Naive B cell (primary cell): Measurements from ENCODE around the gene CFAP65. TPM values are rescaled to one million over a fixed set of nuclear protein-coding genes. Genes with fewer than 3 reads are reported as not detected.

Experiments used
- ATAC-seq, 2 donors: fragments of 150-1000 bp; cut with Tn5 transposase; 2 replicates each; pipeline ENCODE4 v1.10.0; 2021; ENCODE audit warnings: low read depth in 2 of 2, mild to moderate bottlenecking in 2 of 2, moderate library complexity in 2 of 2
- DNase-seq: peaks from one replicate; pipeline ENCODE4 v3.0.0; 2022
- H3K27ac Mint-ChIP-seq, 6 donors: one replicate each; pipeline ENCODE4 v1.8.0; 2020 to 2022; ENCODE audit warnings: mild to moderate bottlenecking in 6 of 6, mixed read lengths in 6 of 6, moderate library complexity in 5 of 6, inconsistent platforms in 2 of 6
- H3K27me3 Mint-ChIP-seq, 3 donors: one replicate each; pipeline ENCODE4 v1.8.0; 2021 to 2022; ENCODE audit warnings: mixed read lengths in 3 of 3, mild to moderate bottlenecking in 1 of 3
- H3K36me3 Mint-ChIP-seq, 2 donors: one replicate each; pipeline ENCODE4 v1.8.0; 2020 to 2022; ENCODE audit warnings: mixed read lengths in 2 of 2, inconsistent platforms in 1 of 2, mild to moderate bottlenecking in 1 of 2
- H3K4me1 Mint-ChIP-seq, 3 donors: one replicate each; pipeline ENCODE4 v1.8.0; 2020 to 2022; ENCODE audit warnings: mixed read lengths in 3 of 3, inconsistent platforms in 1 of 3, mild to moderate bottlenecking in 1 of 3, moderate library complexity in 1 of 3
- H3K4me3 Mint-ChIP-seq, 8 donors: one replicate each; pipeline ENCODE4 v1.8.0; 2020 to 2022; ENCODE audit warnings: mild to moderate bottlenecking in 8 of 8, mixed read lengths in 8 of 8, moderate library complexity in 8 of 8, inconsistent platforms in 2 of 8
- H3K9me3 Mint-ChIP-seq, 7 donors: one replicate each; pipeline ENCODE4 v1.8.0; 2020 to 2022; ENCODE audit warnings: mixed read lengths in 7 of 7, mild to moderate bottlenecking in 5 of 7, inconsistent platforms in 2 of 7, moderate library complexity in 1 of 7
- polyA plus RNA-seq, 6 donors: library from polyadenylated mRNA; unstranded; fragments of 300-500 nt; fragmentation: Illumina TruSeq; gene quantifications; one replicate each; pipeline ENCODE4 v1.2.3, GENCODE V29; 2021; ENCODE audit warnings: low read depth in 6 of 6

The CFAP65 gene
- polyA plus RNA-seq, 6 donors from 2014 or later: not detected

GRCh38 chr2:218995561-218995960, 45.8 kb downstream of the CFAP65 start:
- Mint-ChIP-seq H3K4me1 (peaks cover 14 to 31% (median 16%) of the 10 kb centered on the region in 3 donors), H3K9me3 (peaks cover 0 to 2% (median 0%) of the 10 kb centered on the region in 7 donors), H3K27ac (no peak overlapping the region), H3K36me3 (no peaks in the 10 kb centered on the region), H3K27me3 (peaks cover 54 to 94% (median 85%) of the 10 kb centered on the region in 3 donors), H3K4me3 (peak overlapping the region in 2 of 8 donors; percentile 25 to 82)
- ATAC-seq: no peak
- no peak for DNase-seq

GRCh38 chr2:218993345-218994315, 47.7 kb downstream of the CFAP65 start, which contains the start of gene CRYBA2:
Gene CRYBA2 (minus strand): TSS chr2:218993422. CDS start chr2:218993176, 246 bp downstream.
- no peak for DNase-seq
- Mint-ChIP-seq H3K27ac (no peak within 1 kb of the TSS), H3K27me3 (peaks cover 57 to 96% (median 86%) of the 10 kb centered on the region in 3 donors), H3K36me3 (no peaks in the 10 kb centered on the region), H3K9me3 (peaks cover 0 to 2% (median 0%) of the 10 kb centered on the region in 7 donors), H3K4me1 (peaks cover 14 to 31% (median 16%) of the 10 kb centered on the region in 3 donors), H3K4me3 (peak within 1 kb of the TSS in 5 of 8 donors; percentile 34 to 72 (median 55))
- ATAC-seq: no peak

- Mint-ChIP-seq H3K36me3 (no peaks in the 10 kb centered on the region), H3K4me3 (peak overlapping the region in 3 of 8 donors; percentile 29 to 67 (median 34)), H3K9me3 (peaks cover 0 to 2% (median 0%) of the 10 kb centered on the region in 7 donors), H3K27ac (no peak overlapping the region), H3K4me1 (peaks cover 14 to 31% (median 16%) of the 10 kb centered on the region in 3 donors), H3K27me3 (peaks cover 57 to 94% (median 82%) of the 10 kb centered on the region in 3 donors)
- ATAC-seq: no peak
- no peak for DNase-seq
Observed at GRCh38 chr2:218992703-218993344, 48.5 kb downstream of the CFAP65 start.

DNA sequence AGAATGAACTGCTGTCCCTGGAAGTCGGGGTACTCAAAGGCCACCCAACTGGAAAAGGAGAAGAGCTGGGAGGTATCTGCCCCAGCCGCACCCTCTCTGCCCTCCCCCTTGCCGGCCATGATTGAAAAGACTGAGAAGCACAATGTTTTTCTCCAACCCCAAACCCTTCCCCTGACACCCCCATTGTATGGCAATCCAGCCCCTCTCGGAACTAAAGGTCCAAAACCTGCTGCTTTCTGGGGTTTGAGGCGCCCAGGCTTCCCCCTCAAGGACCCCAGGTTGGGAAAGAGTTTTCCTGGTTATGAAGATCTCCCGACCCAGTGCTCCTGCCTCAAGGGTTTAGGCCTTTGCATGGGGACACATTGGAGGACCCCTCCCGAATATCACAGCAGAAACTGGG, 49.1 kb downstream of the CFAP65 start:
- ATAC-seq (no peak), DNase-seq (no peak)
- H3K9me3 Mint-ChIP-seq: peaks cover 0 to 2% (median 0%) of the 10 kb centered on the region in 7 donors
- peak overlapping the region in 3 of 8 donors; percentile 37 to 78 (median 55) for H3K4me3 Mint-ChIP-seq
- H3K27me3 Mint-ChIP-seq: peaks cover 61 to 94% (median 82%) of the 10 kb centered on the region in 3 donors
- no peaks in the 10 kb centered on the region for H3K36me3 Mint-ChIP-seq
- peaks cover 14 to 31% (median 16%) of the 10 kb centered on the region in 3 donors for H3K4me1 Mint-ChIP-seq
- no peak overlapping the region for H3K27ac Mint-ChIP-seq

GRCh38 chr2:218991674-218992168, 49.6 kb downstream of the CFAP65 start:
- no peak overlapping the region for H3K27ac Mint-ChIP-seq
- H3K36me3 Mint-ChIP-seq: no peaks in the 10 kb centered on the region
- peak overlapping the region in 3 of 8 donors; percentile 37 to 83 (median 78) for H3K4me3 Mint-ChIP-seq
- peaks cover 63 to 94% (median 82%) of the 10 kb centered on the region in 3 donors for H3K27me3 Mint-ChIP-seq
- H3K9me3 Mint-ChIP-seq: peaks cover 0 to 2% (median 0%) of the 10 kb centered on the region in 7 donors
- ATAC-seq: no peak
- no peak for DNase-seq
- peaks cover 14 to 31% (median 16%) of the 10 kb centered on the region in 3 donors for H3K4me1 Mint-ChIP-seq

DNA sequence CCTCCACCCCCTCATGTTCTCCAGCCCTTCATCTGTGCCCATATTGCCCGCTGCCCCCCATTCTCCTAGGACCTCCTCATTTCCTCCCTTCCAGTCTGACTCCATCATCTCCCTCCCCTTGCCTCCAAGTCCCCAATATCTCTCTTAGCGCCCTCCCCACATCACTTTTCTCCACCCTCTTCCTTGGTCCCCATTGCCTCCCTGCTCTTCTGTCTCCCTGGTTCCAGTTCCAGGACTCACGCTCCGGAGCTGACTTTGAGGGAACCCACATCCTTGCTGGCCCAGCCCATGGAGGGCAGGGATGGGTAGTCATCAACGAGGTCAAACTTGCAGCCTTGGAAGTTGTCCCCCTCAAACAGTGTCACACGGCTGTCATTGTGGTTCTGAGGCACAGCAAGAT, 50.7 kb downstream of the CFAP65 start:
- Mint-ChIP-seq H3K9me3 (peaks cover 0 to 2% (median 0%) of the 10 kb centered on the region in 7 donors), H3K4me3 (no peak overlapping the region), H3K36me3 (no peaks in the 10 kb centered on the region), H3K27ac (peak overlapping the region in 1 of 6 donors; percentile 2), H3K27me3 (peaks cover 68 to 94% (median 82%) of the 10 kb centered on the region in 3 donors), H3K4me1 (peaks cover 14 to 27% (median 17%) of the 10 kb centered on the region in 3 donors)
- ATAC-seq (no peak), DNase-seq (no peak)

GRCh38 chr2:218990052-218990451, 51.3 kb downstream of the CFAP65 start:
- H3K27ac Mint-ChIP-seq: no peak overlapping the region
- ATAC-seq (no peak), DNase-seq (no peak)
- peaks cover 65 to 92% (median 81%) of the 10 kb centered on the region in 3 donors for H3K27me3 Mint-ChIP-seq
- H3K4me1 Mint-ChIP-seq: peaks cover 13 to 25% (median 15%) of the 10 kb centered on the region in 3 donors
- no peaks in the 10 kb centered on the region for H3K36me3 Mint-ChIP-seq
- H3K4me3 Mint-ChIP-seq: no peak overlapping the region
- peaks cover 0 to 2% (median 0%) of the 10 kb centered on the region in 7 donors for H3K9me3 Mint-ChIP-seq

GRCh38 chr2:218988650-218989049, 52.7 kb downstream of the CFAP65 start:
- Mint-ChIP-seq H3K36me3 (no peaks in the 10 kb centered on the region), H3K27ac (no peak overlapping the region), H3K4me1 (peaks cover 18 to 24% (median 19%) of the 10 kb centered on the region in 3 donors), H3K9me3 (peaks cover 0 to 3% (median 0%) of the 10 kb centered on the region in 7 donors), H3K4me3 (no peak overlapping the region), H3K27me3 (peaks cover 62 to 90% (median 80%) of the 10 kb centered on the region in 3 donors)
- DNase-seq (no peak), ATAC-seq (no peak)

GRCh38 chr2:218988164-218988563, 53.2 kb downstream of the CFAP65 start:
- H3K27ac Mint-ChIP-seq: no peak overlapping the region
- ATAC-seq (no peak), DNase-seq (no peak)
- H3K27me3 Mint-ChIP-seq: peaks cover 66 to 93% (median 85%) of the 10 kb centered on the region in 3 donors
- H3K9me3 Mint-ChIP-seq: peaks cover 0 to 3% (median 0%) of the 10 kb centered on the region in 7 donors
- H3K36me3 Mint-ChIP-seq: no peaks in the 10 kb centered on the region
- H3K4me3 Mint-ChIP-seq: no peak overlapping the region
- peaks cover 22 to 24% (median 24%) of the 10 kb centered on the region in 3 donors for H3K4me1 Mint-ChIP-seq

DNA sequence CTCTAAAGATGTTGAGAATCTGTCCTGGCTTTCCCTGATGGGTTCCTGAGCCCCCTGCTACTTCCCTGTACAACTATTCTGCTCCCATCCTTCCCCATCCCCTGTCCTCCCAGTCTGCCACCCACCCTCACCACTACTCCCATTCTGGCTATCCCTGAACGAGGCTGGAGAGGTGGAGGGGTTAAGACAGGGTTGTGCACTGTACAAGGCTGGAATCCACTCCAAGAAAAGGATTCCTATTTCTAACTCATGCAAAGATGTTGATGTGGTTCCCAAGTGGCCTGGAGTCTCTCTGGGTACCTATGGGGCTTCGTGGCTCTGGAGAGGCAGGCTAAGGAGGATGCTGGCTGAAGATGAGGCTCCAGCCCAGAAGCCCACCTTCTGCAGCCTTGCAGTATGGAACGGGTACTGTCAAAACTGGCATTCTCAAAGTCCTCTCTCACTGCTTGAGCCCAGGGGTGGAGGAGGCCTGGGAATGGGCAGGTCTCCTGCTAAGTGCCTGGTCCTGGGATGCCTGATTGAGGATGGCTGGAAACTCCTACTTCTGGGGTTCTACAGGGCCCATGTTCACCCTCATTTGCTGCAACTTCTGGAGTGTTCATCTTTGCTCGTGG, 55.1 kb downstream of the CFAP65 start:
- Mint-ChIP-seq H3K27ac (peak overlapping the region in 2 of 6 donors; percentile 65 to 94), H3K4me3 (peak overlapping the region in 4 of 8 donors; percentile 23 to 53 (median 36)), H3K27me3 (peaks cover 72 to 93% (median 89%) of the 10 kb centered on the region in 3 donors), H3K4me1 (peaks cover 23 to 32% (median 26%) of the 10 kb centered on the region in 3 donors), H3K9me3 (peaks cover 0 to 3% (median 0%) of the 10 kb centered on the region in 7 donors), H3K36me3 (peaks cover 0 to 1% of the 10 kb centered on the region in 2 donors)
- DNase-seq (no peak), ATAC-seq (no peak)

DNA sequence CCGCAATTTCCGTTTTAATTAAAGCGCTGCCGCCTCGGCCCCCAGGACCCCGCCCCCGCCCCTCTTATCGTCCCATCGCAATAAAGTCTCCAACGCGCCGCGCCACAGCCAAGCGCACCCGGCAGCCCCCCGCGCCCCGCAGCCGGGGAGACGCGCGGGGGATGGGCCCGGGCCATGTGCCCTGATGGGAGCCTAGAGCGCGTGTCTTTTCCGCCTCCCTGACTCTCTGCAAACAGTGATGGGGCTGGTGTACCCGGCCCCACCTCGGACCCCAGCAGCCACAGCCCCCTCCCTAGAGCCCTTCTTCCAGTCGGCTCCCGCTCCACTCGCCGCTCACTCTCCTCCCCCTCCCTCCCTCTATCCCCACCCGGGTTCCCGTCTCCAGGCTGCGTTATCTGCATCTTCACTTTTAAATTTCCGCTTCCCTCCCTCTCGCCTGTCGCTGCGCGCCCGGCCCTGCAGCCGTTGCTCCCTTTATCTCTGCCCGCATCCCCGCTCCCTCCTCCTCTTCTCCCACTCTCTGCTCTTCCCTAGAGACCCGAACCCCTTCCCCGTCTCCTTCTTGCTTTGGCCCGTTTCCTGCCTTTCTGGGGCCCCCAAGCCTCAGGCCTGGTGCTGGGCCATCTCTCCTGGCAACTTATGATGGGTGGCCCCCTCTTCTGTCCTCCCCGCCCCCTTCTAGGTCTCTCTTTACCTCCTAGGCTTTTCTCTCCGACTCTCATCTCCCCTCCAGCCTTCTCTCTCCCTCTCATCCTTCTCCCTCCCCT, 55.8 kb downstream of the CFAP65 start:
- peaks cover 0 to 6% of the 10 kb centered on the region in 2 donors for H3K36me3 Mint-ChIP-seq
- ATAC-seq (no peak), DNase-seq (no peak)
- peak overlapping the region in 1 of 6 donors; percentile 94 for H3K27ac Mint-ChIP-seq
- H3K27me3 Mint-ChIP-seq: peaks cover 72 to 93% (median 89%) of the 10 kb centered on the region in 3 donors
- peaks cover 0 to 2% (median 0%) of the 10 kb centered on the region in 7 donors for H3K9me3 Mint-ChIP-seq
- peak overlapping the region in 4 of 8 donors; percentile 23 to 68 (median 42) for H3K4me3 Mint-ChIP-seq
- peaks cover 29 to 37% (median 32%) of the 10 kb centered on the region in 3 donors for H3K4me1 Mint-ChIP-seq

GRCh38 chr2:218985021-218985324, 56.3 kb downstream of the CFAP65 start, which contains the start of gene FEV:
Gene FEV (minus strand): TSS chr2:218985184. CDS start chr2:218985075, 109 bp downstream.
- DNase-seq (no peak), ATAC-seq (no peak)
- Mint-ChIP-seq H3K27me3 (peaks cover 68 to 93% (median 89%) of the 10 kb centered on the region in 3 donors), H3K4me3 (peak within 1 kb of the TSS in 7 of 8 donors; percentile 23 to 87 (median 53)), H3K9me3 (peaks cover 0 to 2% (median 0%) of the 10 kb centered on the region in 7 donors), H3K4me1 (peaks cover 32 to 42% (median 37%) of the 10 kb centered on the region in 3 donors), H3K27ac (peak within 1 kb of the TSS in 3 of 6 donors; percentile 65 to 94 (median 91)), H3K36me3 (peaks cover 0 to 6% of the 10 kb centered on the region in 2 donors)
